ENCODE data around the gene SLCO1C1.
"Not testable (repeated sequence)": the region's sequence is repeated elsewhere in the genome, so short reads cannot be mapped to it uniquely, and the experiment has no call there.

SLCO1C1 gene

DNA sequence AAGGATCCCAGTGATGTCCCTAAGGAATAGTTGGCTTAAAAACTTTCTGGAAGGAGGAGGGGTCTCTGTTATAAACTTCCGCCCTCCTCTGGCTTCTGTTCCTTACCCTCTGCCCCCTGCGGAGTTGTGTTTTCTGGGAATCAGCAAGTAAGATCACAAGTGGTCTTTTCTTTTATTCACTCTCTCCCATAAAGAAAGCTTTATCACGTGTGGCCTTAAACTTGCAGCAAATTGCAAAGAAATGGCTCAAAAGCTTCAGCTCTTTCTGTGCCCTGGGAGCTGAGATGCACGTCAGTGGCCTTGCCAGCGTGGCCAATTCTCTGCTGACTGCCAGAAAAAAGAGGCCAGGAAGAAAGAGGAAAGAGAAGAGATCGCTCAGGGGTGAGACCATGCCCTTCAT is at the start of gene SLCO1C1:
Gene SLCO1C1, plus strand, starts transcription at position 101 of the 400 bp plus-strand sequence. CDS start 4,245 bp downstream, outside the sequence.
- DNase-seq (ENCODE audit: low read depth in 2 of 2), result no peak

- DNase-seq (ENCODE audit: low read depth in 2 of 2), result no peak
Observed at GRCh38 chr12:20646239-20646827, 48.8 kb upstream of the SLCO1C1 start.

GRCh38 chr12:20653871-20654270 is 41.3 kb upstream of the SLCO1C1 start:
- no peak for DNase-seq (ENCODE audit: low read depth in 2 of 2)

GRCh38 chr12:20656600-20656999 is 38.5 kb upstream of the SLCO1C1 start:
- no peak for DNase-seq (ENCODE audit: low read depth in 2 of 2)

GRCh38 chr12:20657496-20657895 is 37.6 kb upstream of the SLCO1C1 start:
- no peak for DNase-seq (ENCODE audit: low read depth in 2 of 2)

GRCh38 chr12:20681334-20681733 is 13.8 kb upstream of the SLCO1C1 start:
- no peak for DNase-seq (ENCODE audit: low read depth in 2 of 2)

GRCh38 chr12:20696181-20696905 is 1.2 kb downstream of the SLCO1C1 start:
- DNase-seq (ENCODE audit: low read depth in 2 of 2), result no peak

- no peak for DNase-seq (ENCODE audit: low read depth in 2 of 2)
Observed at GRCh38 chr12:20701106-20701505, 6.0 kb downstream of the SLCO1C1 start.

GRCh38 chr12:20704860-20705259 is 9.7 kb downstream of the SLCO1C1 start:
- no peak for DNase-seq (ENCODE audit: low read depth in 2 of 2)

DNA sequence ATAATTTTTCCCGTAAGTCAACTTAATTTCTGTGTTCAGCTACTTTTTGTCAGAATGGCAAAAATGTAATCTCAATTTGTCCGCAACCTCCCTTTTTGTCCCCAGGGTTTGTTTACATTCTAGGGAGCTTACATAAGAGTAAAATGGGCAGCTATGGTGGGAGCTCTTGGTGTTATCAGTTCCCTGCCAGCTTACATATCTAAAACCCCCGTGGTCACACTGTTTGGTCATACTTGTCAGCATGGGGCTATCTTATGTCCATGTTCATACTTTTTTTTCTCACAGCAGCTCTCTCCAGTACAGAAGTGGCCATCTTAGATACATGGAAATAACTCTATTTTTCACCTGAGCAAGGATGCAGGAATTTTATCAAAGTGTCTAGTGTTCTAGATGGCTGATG is 16.7 kb downstream of the SLCO1C1 start:
- DNase-seq (ENCODE audit: low read depth in 2 of 2), result no peak

DNA sequence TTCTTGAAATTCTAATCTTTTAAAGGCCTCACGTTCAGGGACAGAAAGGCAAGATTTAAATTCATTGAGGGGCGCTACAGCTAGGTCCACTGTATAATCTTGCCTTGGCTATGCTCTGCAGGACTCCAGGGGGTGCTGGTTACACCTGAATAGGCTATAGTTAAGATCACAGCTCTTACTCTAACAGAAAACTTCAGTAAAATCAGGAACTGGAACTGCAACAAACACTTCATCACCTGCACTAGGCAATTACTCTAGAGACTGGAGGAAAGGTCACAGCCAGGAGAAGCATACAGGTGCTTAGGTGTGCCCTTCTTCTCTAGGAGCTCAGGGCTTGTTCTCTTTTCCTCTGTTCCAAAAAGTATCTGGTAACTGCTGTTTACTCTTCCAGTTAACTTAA is 20.9 kb downstream of the SLCO1C1 start:
- DNase-seq (ENCODE audit: low read depth in 2 of 2), result no peak

DNA sequence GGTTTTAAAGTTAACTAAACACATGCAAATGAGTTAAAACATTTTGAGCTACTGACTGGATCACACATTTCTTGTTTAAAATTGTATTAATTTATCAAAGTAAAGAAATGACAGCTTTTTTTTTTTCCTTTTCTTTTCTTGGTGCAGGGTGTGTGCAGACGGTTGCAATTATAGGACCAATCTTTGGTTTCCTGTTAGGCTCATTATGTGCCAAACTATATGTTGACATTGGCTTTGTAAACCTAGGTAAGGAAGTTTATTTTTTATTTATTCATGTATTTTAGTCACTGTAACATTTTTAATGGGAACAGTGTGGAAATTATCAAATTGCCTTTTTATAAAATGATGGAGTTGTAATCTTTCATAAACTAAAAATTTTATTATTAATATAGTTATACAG is 21.9 kb downstream of the SLCO1C1 start:
- DNase-seq (ENCODE audit: low read depth in 2 of 2), result no peak

- DNase-seq (ENCODE audit: low read depth in 2 of 2), result no peak
Observed at GRCh38 chr12:20718294-20718693, 23.2 kb downstream of the SLCO1C1 start.

GRCh38 chr12:20722142-20722541 is 27.0 kb downstream of the SLCO1C1 start:
- DNase-seq (ENCODE audit: low read depth in 2 of 2), result no peak

DNA sequence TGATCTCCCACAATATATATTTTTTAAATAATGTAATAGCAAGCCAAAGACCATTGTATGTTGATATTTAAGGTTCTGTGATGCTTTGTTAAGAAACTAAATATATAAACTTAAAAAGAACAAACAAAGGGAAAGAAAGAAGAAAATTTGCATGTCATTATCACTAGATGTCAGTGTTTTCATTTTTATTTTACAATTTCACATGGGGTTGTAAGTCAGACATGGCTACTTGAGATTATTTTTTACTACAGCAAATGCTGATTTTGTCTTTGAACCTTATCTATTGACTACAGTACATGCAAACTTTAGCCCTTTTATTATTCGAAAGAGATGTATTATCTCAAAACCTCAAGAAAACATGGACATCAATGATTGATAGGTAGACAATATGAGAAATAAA is 36.1 kb downstream of the SLCO1C1 start:
- DNase-seq (ENCODE audit: low read depth in 2 of 2), result no peak

- DNase-seq (ENCODE audit: low read depth in 2 of 2), result no peak
Observed at GRCh38 chr12:20740972-20741371, 45.8 kb downstream of the SLCO1C1 start.

- no peak for DNase-seq (ENCODE audit: low read depth in 2 of 2)
Observed at GRCh38 chr12:20748198-20748597, 53.1 kb downstream of the SLCO1C1 start.

DNA sequence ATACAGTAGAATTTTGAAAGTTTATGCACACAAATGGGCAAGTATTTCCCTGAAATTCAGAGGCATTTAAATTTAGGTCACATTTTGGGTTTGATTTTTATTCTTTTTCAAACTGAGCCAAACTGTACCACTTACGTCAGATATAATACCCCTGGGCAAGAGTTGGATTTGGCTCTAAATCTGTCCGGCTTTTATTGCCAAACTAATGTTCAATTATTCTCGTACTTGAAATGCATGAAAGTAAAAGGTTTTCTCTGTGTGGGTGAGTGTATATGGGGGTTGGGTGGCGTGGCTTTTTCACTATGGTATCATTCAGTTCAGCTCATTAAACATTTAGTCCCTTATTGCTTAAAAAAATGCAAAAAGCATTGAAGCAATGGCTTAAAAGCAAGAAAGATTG is 55.9 kb downstream of the SLCO1C1 start:
- no peak for DNase-seq (ENCODE audit: low read depth in 2 of 2)

DNA sequence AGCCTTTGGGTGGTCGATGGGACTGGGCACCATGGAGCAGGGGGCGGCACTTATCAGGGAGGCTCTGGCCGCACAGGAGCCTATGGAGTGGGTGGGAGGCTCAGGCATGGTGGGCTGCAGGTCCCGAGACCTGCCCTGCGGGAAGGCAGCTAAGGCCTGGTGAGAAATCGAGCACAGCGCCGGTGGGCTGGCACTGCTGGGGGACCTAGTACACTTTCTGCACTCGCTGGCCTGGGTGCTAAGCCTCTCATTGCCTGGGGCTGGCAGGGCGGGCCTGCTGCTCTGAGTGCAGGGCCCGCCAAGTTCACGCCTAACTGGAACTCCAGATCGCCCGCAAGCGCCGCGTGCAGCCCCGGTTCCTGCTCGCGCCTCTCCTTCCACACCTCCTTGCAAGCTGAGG is 82.3 kb downstream of the SLCO1C1 start:
- no peak for DNase-seq (ENCODE audit: low read depth in 2 of 2)

GRCh38 chr12:20778969-20779368 is 83.8 kb downstream of the SLCO1C1 start:
- DNase-seq (ENCODE audit: low read depth in 2 of 2), result no peak

DNA sequence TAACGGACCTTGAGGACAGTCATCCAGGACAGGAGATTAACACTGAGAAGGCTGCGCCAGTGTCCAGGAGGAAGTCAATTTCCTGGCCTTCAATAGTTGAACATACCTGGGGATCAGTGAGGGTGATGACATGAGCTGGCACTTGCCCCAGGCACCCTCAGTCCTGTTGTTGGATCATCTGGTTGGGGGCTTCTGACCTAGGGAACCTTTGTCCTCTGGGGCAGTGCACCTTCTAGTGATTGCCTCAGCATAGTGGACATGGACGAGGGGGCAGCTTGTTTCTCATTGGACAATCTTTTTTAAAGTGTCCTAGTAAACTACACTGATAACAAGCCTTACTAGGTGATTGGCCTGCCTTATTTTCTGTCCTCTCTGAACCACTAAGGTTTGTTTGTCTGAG is 84.8 kb downstream of the SLCO1C1 start:
- not testable (repeated sequence) for DNase-seq (ENCODE audit: low read depth in 2 of 2)

DNA sequence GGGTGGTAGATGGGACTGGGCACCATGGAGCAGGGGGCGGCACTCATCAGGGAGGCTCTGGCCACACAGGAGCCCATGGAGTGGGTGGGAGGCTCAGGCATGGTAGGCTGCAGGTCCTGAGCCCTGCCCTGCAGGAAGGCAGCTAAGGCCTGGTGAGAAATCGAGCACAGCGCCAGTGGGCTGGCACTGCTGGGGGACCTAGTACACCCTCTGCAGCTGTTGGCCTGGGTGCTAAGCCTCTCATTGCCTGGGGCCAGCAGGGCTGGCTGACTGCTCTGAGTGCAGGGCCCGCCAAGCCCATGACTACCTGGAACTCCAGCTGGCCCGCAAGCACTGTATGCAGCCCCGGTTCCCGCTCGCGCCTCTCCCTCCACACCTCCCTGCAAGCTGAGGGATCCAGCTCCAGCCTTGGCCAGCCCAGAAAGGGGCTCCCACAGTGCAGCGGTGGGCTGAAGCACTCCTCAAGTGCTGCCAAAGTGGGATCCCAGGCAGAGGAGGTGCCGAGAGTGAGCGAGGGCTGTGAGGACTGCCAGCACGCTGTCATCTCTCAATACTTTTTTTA is 88.7 kb downstream of the SLCO1C1 start:
- not testable (repeated sequence) for DNase-seq (ENCODE audit: low read depth in 2 of 2)

DNA sequence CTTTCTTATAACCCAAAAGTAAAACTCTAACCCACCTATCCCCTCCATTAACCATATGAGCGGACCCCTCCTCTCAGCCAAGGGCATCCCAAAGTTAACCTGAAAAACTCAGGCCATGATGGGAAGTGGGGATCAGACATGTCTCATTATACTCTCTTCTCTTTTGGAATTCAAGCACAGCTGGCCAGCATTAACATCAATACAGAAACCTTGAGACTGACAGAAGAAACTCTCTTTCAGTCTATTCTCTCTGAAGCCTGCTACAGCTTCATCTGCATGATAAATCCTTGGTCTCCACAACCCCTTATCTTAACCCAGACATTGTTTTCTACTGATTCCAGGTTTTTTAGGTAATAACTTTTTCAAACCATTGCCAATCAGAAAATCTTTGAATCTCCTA is 97.8 kb downstream of the SLCO1C1 start:
- DNase-seq (ENCODE audit: low read depth in 2 of 2), result no peak
